Transverse colon (tissue), 4 donors: ENCODE data around the gene GJA1.

ENCODE experiments used
- CTCF ChIP-seq, 5 experiments: fragments of 200-600 bp in 3 of 5; fragments of 450-650 bp in 2 of 5; sonication (generic) in 3 of 5; IDR thresholded peaks; 1 replicate in 2 of 5; 2 replicates in 3 of 5; pipeline ENCODE4 v1.5.1; 2016 to 2017; ENCODE audit warnings: antibody characterized with exemption in 5 of 5, inconsistent platforms in 3 of 5, mild to moderate bottlenecking in 2 of 5, moderate library complexity in 1 of 5
- POLR2A ChIP-seq: fragments of 450-650 bp; IDR thresholded peaks from one replicate; pipeline ENCODE4 v1.6.1; 2016; ENCODE audit warnings: antibody characterized with exemption, mild to moderate bottlenecking, moderate library complexity
- POLR2AphosphoS5 ChIP-seq, 3 donors: sonication (generic); formaldehyde crosslinking; IDR thresholded peaks; one replicate each; pipeline ENCODE4 v1.6.1; 2016; ENCODE audit warnings: antibody characterized with exemption in 3 of 3

DNA sequence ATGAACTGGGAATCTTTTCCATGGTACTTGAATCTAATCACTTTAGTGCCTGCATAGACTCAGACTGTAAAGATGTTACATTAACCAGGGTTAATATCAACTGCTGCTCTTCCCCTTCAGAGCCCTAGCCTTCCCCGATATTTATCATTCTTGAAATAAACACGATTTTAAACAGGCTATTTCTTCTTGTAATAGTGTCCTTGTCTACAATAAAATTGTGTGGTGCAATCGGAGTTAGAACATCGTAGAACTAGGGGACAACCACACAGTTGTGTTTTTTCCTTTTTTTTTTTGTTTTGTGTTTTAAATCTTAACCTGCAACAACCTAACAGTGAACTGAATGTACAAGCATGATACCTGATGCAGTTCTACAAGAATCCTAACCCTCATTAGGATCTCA lies 4.5 kb downstream of the GJA1 start:
- TF ChIP-seq CTCF (IDR thresholded peaks at IDR 0.05) (no peak), POLR2A (no peak), POLR2AphosphoS5 (IDR thresholded peaks at IDR 0.05) (no peak)
